K562 (cell line): ENCODE results near the gene CLIC1. TPM values are rescaled to one million over a fixed set of nuclear protein-coding genes. Genes with fewer than 3 reads are reported as not detected.
A peak's percentile ranks its signal among the peaks of the same experiment; 100 is the strongest.

Source experiments
- BRCA1 ChIP-seq, 2 experiments: fragments of 450-650 bp in 1 of 2; sonication (generic) in 1 of 2; formaldehyde crosslinking in 1 of 2; IDR thresholded peaks; 2 replicates each; pipeline versions ENCODE4 v1.5.0 to v1.6.1; 2017 to 2020; ENCODE audit warnings: mild to moderate bottlenecking in 1 of 2, missing genetic modification reagents in 1 of 2
- BRF1 ChIP-seq: IDR thresholded peaks from 3 replicates; pipeline ENCODE4 v1.6.1; 2011; ENCODE audit warnings: borderline replicate concordance, mild to moderate bottlenecking; ENCODE audit not compliant: insufficient read length; ENCODE audit errors: extremely low read depth
- DMBX1 ChIP-seq: fragments of 250-450 bp; sonication (Bioruptor Pico); IDR thresholded peaks from 2 replicates; pipeline ENCODE4 v1.8.0; 2022; ENCODE audit warnings: inconsistent platforms, mild to moderate bottlenecking, moderate library complexity, borderline replicate concordance
- HMG20B ChIP-seq: fragments of 250-450 bp; sonication (Bioruptor Pico); IDR thresholded peaks from 2 replicates; pipeline ENCODE4 v1.5.0; 2021; ENCODE audit warnings: mild to moderate bottlenecking
- HNRNPK ChIP-seq: fragments of 200-400 bp; formaldehyde crosslinking; IDR thresholded peaks from one replicate; pipeline ENCODE4 v1.6.1; 2018; ENCODE audit warnings: mild to moderate bottlenecking, low read depth, low read length; ENCODE audit not compliant: poor library complexity, severe bottlenecking
- KDM4B ChIP-seq, 2 experiments: fragments of 450-650 bp in 1 of 2; sonication (generic) in 1 of 2; IDR thresholded peaks; 2 replicates each; pipeline ENCODE4 v1.6.1; 2016 to 2017; ENCODE audit warnings: borderline replicate concordance in 2 of 2, antibody characterized with exemption in 1 of 2, low read depth in 1 of 2, mild to moderate bottlenecking in 1 of 2
- MCM2 ChIP-seq: fragments of 450-650 bp; IDR thresholded peaks from 2 replicates; pipeline ENCODE4 v1.6.1; 2017; ENCODE audit warnings: low read depth, mild to moderate bottlenecking
- MYNN ChIP-seq, 2 experiments: sonication (generic); formaldehyde crosslinking in 1 of 2; IDR thresholded peaks; 2 replicates each; pipeline versions ENCODE4 v1.5.0 to v1.6.1; 2016 to 2020; ENCODE audit warnings: antibody characterized with exemption in 1 of 2, missing genetic modification reagents in 1 of 2
- PTBP1 ChIP-seq: fragments of 200-400 bp; formaldehyde crosslinking; IDR thresholded peaks from 2 replicates; pipeline ENCODE4 v1.6.1; 2017; ENCODE audit warnings: low read depth, low read length
- RBM15 ChIP-seq: fragments of 200-400 bp; formaldehyde crosslinking; IDR thresholded peaks from 2 replicates; pipeline ENCODE4 v1.6.1; 2018; ENCODE audit warnings: mild to moderate bottlenecking, low read length, moderate library complexity; ENCODE audit not compliant: insufficient read depth
- RBM39 ChIP-seq: fragments of 200-400 bp; formaldehyde crosslinking; optimal IDR thresholded peaks from 2 replicates; pipeline ENCODE3; 2018; ENCODE audit warnings: low read depth, low read length
- SRSF3 ChIP-seq: fragments of 200-400 bp; formaldehyde crosslinking; IDR thresholded peaks from 2 replicates; pipeline ENCODE4 v1.6.1; 2016; ENCODE audit warnings: mild to moderate bottlenecking, low read length, moderate library complexity; ENCODE audit not compliant: insufficient read depth
- ZC3H8 ChIP-seq: fragments of 450-650 bp; IDR thresholded peaks from 2 replicates; pipeline ENCODE4 v1.6.1; 2017
- ZKSCAN1 ChIP-seq: fragments of 150-350 bp; IDR thresholded peaks from 2 replicates; pipeline ENCODE4 v1.6.1; 2016; ENCODE audit warnings: low read depth, low read length
- ZNF77 ChIP-seq: fragments of 250-450 bp; sonication (Bioruptor Pico); IDR thresholded peaks from 2 replicates; pipeline ENCODE4 v1.5.0; 2020
- polyA plus RNA-seq, 8 experiments: library from polyadenylated mRNA; depleted of rRNA in 4 of 8; stranded (reverse) in 5 of 8; unstranded in 3 of 8; fragments of >200 nt; fragmentation: Nextera tagmentation in 2 of 8; fragmentation: Illumina TruSeq in 1 of 8; extraction: Ambion mirVana in 2 of 8; extraction: Trizol in 1 of 8; gene quantifications; 2 replicates each; pipeline versions ENCODE4 v1.2.1 to v1.2.3, GENCODE V29; 2011 to 2014; ENCODE audit warnings: inconsistent platforms in 1 of 8, missing spikeins in 1 of 8
- total RNA-seq, 7 experiments: library from RNA; depleted of rRNA in 6 of 7; stranded (reverse); fragments of >200 nt in 6 of 7; fragmentation: Illumina TruSeq in 2 of 7; extraction: Trizol in 2 of 7; gene quantifications; 2 replicates each; pipeline versions ENCODE4 v1.2.1 to v1.2.3, GENCODE V29; 2011 to 2021; ENCODE audit warnings: low replicate concordance in 1 of 7
- TF ChIP-seq, protein P1 (sequence below): fragments of 450-650 bp; IDR thresholded peaks from 2 replicates; pipeline ENCODE4 v1.6.1; 2016; ENCODE audit warnings: antibody characterized with exemption
- TF ChIP-seq, protein P2 (sequence below): fragments of 250-450 bp; sonication (Bioruptor Pico); IDR thresholded peaks from 2 replicates; pipeline ENCODE4 v1.5.1; 2021; ENCODE audit warnings: mild to moderate bottlenecking
- TF ChIP-seq, protein P3 (sequence below): fragments of 450-650 bp; conservative IDR thresholded peaks from 2 replicates; pipeline ENCODE4 v1.6.1; 2016; ENCODE audit warnings: missing genetic modification characterization, low read depth, mild to moderate bottlenecking, missing compliant biosample characterization, moderate library complexity
- TF ChIP-seq, protein P4 (sequence below): fragments of 250-450 bp; sonication (Bioruptor Pico); IDR thresholded peaks from 2 replicates; pipeline ENCODE4 v1.5.0; 2021; ENCODE audit warnings: mild to moderate bottlenecking, moderate library complexity

Gene CLIC1
- total and polyA plus RNA-seq, 9 of the 15 experiments (the other 6 are each of a cell fraction or from before 2014, with no cell fraction given): 1,267 to 2,419 (median 1,808) TPM

DNA sequence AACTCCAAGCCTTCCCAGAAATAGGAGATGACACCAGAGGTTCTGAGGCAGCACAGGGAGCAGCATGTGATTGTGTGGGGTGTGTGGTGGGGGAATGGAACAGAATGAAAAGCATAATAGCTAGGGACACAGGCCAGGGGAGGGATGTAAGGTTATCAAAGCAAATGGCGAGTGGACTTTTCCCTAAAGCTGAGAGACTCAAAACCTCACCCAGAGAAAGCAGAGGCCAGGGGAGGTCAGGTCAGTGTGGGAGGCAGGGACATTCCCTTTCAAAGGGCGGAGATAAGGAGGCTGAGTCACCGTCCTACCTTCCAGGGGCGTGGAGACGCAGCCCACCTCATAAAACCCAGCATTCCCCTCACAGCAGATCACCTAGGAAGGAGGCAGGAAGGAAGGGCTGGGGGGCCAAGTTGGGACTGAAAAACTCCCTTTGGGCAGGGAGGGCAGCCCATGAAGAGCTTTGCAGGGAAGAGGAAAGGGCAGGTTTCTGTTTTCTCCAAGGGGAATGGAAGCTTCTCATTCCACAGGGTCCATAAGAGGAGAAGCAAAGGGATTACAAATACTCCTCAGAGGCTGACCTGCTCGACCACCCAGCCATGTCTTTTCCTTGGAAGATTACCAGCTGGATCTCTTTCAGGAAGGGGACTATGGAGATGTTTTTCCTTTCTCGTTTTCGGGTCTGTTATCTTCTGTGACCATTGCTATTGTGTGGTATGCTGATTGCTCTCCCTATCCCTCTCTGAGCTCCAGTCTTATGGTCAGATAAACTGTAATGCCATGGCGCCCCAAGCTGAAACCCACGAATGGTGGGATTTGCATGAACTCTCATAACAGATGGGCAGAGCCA is 45.9 kb downstream of the CLIC1 start (continued):
- TF ChIP-seq PTBP1 (peak; percentile 21; the same call in 1 of the 2 replicates), KDM4B (IDR thresholded peaks at IDR 0.05; ENCODE audit: borderline replicate concordance in 2 of 2, low read depth in 1 of 2) (peak in 1 of 2 experiments; percentile 54; a peak in 1 of 4 replicates), BRF1 (no peak), MCM2 (no peak), DMBX1 (CRISPR knock-in tag) (peak; percentile 35), MYNN (IDR thresholded peaks at IDR 0.05) (peak; percentile 67), MYNN (CRISPR knock-in tag; IDR thresholded peaks at IDR 0.05) (no peak), BRCA1 (IDR thresholded peaks at IDR 0.05) (no peak), BRCA1 (CRISPR knock-in tag; IDR thresholded peaks at IDR 0.05) (0 out of 2 replicates have a peak, but pooled peaks have one; percentile 80), ZKSCAN1 (0 out of 2 replicates have a peak, but pooled peaks have one; percentile 24), RBM15 (no peak), HMG20B (CRISPR knock-in tag) (no peak), RBM39 (peak; percentile 8), ZNF77 (CRISPR knock-in tag) (0 out of 2 replicates have a peak, but pooled peaks have one; percentile 51), HNRNPK (no peak), SRSF3 (no peak), ZC3H8 (no peak; the same call in 1 of the 2 replicates)
- TF ChIP-seq, protein P1, sequence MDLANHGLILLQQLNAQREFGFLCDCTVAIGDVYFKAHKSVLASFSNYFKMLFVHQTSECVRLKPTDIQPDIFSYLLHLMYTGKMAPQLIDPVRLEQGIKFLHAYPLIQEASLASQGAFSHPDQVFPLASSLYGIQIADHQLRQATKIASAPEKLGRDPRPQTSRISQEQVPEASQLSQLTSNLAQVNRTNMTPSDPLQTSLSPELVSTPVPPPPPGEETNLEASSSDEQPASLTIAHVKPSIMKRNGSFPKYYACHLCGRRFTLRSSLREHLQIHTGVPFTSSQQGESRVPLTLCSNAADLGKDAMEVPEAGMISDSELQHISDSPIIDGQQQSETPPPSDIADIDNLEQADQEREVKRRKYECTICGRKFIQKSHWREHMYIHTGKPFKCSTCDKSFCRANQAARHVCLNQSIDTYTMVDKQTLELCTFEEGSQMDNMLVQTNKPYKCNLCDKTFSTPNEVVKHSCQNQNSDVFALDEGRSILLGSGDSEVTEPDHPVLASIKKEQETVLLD: peak; percentile 93
- TF ChIP-seq, protein P2, sequence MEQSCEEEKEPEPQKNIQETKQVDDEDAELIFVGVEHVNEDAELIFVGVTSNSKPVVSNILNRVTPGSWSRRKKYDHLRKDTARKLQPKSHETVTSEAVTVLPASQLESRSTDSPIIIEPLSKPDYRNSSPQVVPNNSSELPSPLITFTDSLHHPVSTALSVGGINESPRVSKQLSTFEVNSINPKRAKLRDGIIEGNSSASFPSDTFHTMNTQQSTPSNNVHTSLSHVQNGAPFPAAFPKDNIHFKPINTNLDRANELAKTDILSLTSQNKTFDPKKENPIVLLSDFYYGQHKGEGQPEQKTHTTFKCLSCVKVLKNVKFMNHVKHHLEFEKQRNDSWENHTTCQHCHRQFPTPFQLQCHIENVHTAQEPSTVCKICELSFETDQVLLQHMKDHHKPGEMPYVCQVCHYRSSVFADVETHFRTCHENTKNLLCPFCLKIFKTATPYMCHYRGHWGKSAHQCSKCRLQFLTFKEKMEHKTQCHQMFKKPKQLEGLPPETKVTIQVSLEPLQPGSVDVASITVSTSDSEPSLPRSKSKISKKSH (CRISPR knock-in tag): no peak
- TF ChIP-seq, protein P3, sequence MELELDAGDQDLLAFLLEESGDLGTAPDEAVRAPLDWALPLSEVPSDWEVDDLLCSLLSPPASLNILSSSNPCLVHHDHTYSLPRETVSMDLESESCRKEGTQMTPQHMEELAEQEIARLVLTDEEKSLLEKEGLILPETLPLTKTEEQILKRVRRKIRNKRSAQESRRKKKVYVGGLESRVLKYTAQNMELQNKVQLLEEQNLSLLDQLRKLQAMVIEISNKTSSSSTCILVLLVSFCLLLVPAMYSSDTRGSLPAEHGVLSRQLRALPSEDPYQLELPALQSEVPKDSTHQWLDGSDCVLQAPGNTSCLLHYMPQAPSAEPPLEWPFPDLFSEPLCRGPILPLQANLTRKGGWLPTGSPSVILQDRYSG (tag): peak; percentile 88
- TF ChIP-seq, protein P4, sequence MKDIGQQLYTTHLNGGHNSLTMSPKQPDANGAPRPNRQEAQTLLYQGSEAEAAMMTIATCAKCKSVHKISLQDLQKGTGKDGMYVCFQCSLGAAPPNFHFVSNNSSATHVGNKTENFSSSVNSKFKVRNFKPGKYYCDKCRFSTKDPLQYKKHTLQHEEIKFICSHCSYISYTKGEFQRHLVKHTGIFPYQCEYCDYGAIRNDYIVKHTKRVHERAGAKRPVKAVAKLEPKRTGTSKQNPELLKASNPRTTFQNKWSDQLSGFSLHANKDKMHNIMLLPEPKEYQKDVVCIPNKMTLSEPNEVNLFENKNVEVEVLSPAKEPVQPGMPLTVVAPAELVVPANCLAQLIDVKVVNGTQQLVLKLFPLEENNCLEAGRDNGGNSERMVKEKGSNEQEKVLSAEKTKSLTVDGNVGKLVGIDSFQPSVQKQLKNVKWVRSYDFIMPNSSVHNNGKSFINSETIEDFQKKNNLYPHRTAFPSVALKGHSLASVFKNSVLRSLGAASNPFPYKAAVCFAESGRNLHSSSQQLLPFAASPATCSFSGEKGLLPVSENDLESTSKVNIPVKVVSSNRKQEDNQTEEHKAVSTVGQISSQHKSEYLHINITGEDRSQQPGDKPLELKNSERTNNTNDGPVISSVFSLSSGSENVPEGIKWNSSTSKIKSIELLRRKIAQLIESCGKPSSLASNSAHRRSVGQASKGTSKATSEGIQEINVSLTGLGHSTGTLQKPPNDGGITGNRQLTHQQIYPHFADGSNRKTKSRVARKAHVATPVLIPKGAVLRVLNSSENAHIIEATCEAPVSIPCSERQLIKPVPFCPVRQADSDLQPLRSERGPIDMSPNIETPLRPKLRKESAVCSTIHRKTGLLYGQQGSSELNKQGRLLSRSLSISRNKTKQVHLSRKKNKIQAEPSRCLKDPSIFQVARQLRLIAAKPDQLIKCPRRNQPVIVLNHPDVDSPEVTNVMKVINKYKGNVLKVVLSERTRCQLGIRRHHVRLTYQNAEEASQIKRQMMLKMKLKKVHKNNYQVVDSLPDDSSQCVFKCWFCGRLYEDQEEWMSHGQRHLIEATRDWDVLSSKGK: no peak
